Fibroblast of lung (primary cell): ENCODE results near the gene PRKAG2. TPM values are rescaled to one million over a fixed set of nuclear protein-coding genes. Genes with fewer than 3 reads are reported as not detected.

Experiments used
- DNase-seq, 2 donors: peaks; one replicate each; pipeline versions ENCODE4 v3.0.0 to v3.0.0-alpha.2; 2010; ENCODE audit warnings: low read depth in 2 of 2
- H2AFZ ChIP-seq: 2 replicates; pipeline ENCODE4 v1.5.1; 2012; ENCODE audit warnings: low read length, control low read depth, inconsistent platforms
- H3K27ac ChIP-seq: 2 replicates; pipeline ENCODE4 v1.5.1; 2011; ENCODE audit warnings: low read length, control low read depth; ENCODE audit not compliant: insufficient read depth
- H3K27me3 ChIP-seq: 2 replicates; pipeline ENCODE4 v1.5.1; 2011; ENCODE audit warnings: mild to moderate bottlenecking, low read length; ENCODE audit not compliant: control insufficient read depth, insufficient read depth
- H3K36me3 ChIP-seq: 2 replicates; pipeline ENCODE4 v1.5.1; 2011; ENCODE audit warnings: low read length; ENCODE audit not compliant: control insufficient read depth, insufficient read depth
- H3K4me1 ChIP-seq: 2 replicates; pipeline ENCODE4 v1.5.1; 2011; ENCODE audit warnings: low read length; ENCODE audit not compliant: control insufficient read depth, insufficient read depth; ENCODE audit errors: extremely low read depth
- H3K4me2 ChIP-seq: 2 replicates; pipeline ENCODE4 v1.5.1; 2011; ENCODE audit warnings: low read length, control low read depth; ENCODE audit not compliant: insufficient read depth; ENCODE audit errors: extremely low read depth
- H3K4me3 ChIP-seq, 4 experiments: fragments of 200-600 bp in 1 of 4; sonication (generic) in 1 of 4; replicated peaks in 1 of 4; 2 replicates each; pipeline ENCODE4 v1.5.1; 2011 to 2016; ENCODE audit warnings: low read length in 4 of 4, low read depth in 3 of 4, mild to moderate bottlenecking in 3 of 4, control low read depth in 2 of 4, inconsistent platforms in 1 of 4, mixed read lengths in 1 of 4; ENCODE audit not compliant: insufficient read depth in 1 of 4; ENCODE audit errors: control extremely low read depth in 1 of 4
- H3K79me2 ChIP-seq: 2 replicates; pipeline ENCODE4 v1.5.1; 2012; ENCODE audit warnings: mild to moderate bottlenecking, low read length, inconsistent platforms; ENCODE audit not compliant: control insufficient read depth, insufficient read depth
- H3K9ac ChIP-seq: 2 replicates; pipeline ENCODE4 v1.5.1; 2011; ENCODE audit warnings: mild to moderate bottlenecking, low read length, control low read depth; ENCODE audit not compliant: insufficient read depth
- H3K9me3 ChIP-seq: 2 replicates; pipeline ENCODE4 v1.5.1; 2012; ENCODE audit warnings: low read depth, low read length; ENCODE audit not compliant: control insufficient read depth, insufficient read depth
- H4K20me1 ChIP-seq: 2 replicates; pipeline ENCODE4 v1.5.1; 2011; ENCODE audit warnings: low read length; ENCODE audit not compliant: control insufficient read depth, insufficient read depth; ENCODE audit errors: extremely low read depth
- EZH2 ChIP-seq: IDR thresholded peaks from 2 replicates; pipeline ENCODE4 v1.5.1; 2012; ENCODE audit warnings: low read length, control low read depth, mild to moderate bottlenecking; ENCODE audit errors: missing control alignments
- polyA plus RNA-seq, 2 donors: library from polyadenylated mRNA; depleted of rRNA in 1 of 2; stranded (reverse) in 1 of 2; unstranded in 1 of 2; fragments of >200 nt; gene quantifications; 2 replicates each; pipeline ENCODE4 v1.2.1, GENCODE V29; 2011 to 2012; ENCODE audit warnings: missing spikeins in 1 of 2
- total RNA-seq: library from RNA; depleted of rRNA; stranded (reverse); fragments of >200 nt; gene quantifications from 2 replicates; pipeline ENCODE4 v1.2.1, GENCODE V29; 2014
- TF ChIP-seq, protein P1 (sequence below), 2 donors: IDR thresholded peaks in 1 of 2; conservative IDR thresholded peaks in 1 of 2; 1 replicate in 1 of 2; 2 replicates in 1 of 2; pipeline ENCODE4 v1.5.1; 2011 to 2012; ENCODE audit warnings: low read length in 2 of 2, control low read depth in 1 of 2, inconsistent platforms in 1 of 2, low read depth in 1 of 2, mild to moderate bottlenecking in 1 of 2

The PRKAG2 gene
- total and polyA plus RNA-seq, 2 donors (not counting 1 experiment from before 2014, with no cell fraction given), result 11.9 to 56.7 TPM

DNA sequence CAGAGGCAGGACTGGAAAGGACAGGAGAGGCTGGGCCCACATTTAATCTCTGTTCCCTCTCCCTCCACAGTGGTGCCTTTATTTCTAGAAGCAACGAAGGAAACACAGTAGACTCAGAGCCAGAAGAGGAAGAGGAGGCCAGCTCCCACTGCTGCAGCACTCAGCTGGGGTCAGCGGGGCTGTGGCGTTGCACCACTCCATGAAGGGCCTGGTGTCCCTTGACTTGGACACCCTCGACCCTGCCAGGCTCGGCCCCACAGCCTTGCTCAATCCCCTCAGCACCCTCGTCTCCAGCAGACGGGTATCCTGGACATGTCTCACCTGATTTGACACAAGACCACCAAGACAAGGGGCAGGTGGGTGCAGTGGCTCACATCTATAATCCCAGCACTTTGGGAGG, 38.8 kb downstream of the PRKAG2 start:
- no peak overlapping the region for H3K27ac ChIP-seq
- TF ChIP-seq EZH2, result no peak
- TF ChIP-seq, protein P1, sequence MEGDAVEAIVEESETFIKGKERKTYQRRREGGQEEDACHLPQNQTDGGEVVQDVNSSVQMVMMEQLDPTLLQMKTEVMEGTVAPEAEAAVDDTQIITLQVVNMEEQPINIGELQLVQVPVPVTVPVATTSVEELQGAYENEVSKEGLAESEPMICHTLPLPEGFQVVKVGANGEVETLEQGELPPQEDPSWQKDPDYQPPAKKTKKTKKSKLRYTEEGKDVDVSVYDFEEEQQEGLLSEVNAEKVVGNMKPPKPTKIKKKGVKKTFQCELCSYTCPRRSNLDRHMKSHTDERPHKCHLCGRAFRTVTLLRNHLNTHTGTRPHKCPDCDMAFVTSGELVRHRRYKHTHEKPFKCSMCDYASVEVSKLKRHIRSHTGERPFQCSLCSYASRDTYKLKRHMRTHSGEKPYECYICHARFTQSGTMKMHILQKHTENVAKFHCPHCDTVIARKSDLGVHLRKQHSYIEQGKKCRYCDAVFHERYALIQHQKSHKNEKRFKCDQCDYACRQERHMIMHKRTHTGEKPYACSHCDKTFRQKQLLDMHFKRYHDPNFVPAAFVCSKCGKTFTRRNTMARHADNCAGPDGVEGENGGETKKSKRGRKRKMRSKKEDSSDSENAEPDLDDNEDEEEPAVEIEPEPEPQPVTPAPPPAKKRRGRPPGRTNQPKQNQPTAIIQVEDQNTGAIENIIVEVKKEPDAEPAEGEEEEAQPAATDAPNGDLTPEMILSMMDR (conservative IDR thresholded peaks at IDR 0.05 in 1 of 2, IDR thresholded peaks at IDR 0.05 in 1 of 2; ENCODE audit: low read depth in 1 of 2, low read length in 2 of 2), result no peak

DNA sequence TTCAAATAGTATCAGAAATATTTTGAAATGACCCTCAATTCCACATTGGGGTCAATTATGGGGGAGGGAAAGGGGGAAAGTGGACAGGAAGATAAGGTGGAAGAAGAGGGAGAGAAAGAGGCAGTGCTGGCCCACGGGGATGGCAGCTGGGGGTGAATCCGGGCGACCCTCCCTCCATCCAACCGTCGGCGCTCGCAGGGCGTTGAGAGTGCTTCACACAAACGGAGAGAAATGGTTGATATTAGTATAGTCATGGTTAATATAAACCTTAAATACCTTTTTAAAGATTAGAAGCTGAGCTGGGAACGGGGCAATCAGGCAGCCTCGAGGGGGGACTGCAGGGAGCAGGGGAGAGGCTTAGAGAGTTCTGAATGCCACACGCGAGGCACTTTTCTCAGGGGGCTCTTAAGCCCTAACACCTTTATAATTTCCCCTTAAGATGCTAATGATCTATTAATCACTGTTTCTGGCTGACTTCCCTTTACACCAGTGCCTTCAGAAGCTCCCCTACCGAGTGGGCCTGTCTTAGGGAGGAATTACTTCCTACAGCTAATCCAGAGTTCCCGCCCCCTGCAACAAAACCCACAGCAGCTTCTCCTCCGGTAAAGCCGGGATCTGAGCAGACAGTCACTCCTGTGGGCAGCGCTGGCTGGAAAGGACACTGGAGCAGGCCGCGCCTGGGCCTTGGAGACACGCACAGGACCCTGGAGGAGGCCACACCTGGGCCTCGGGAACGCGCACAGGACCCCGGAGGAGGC, 39.5 kb downstream of the PRKAG2 start:
- Histone ChIP-seq H3K27ac (no peak overlapping the region), H3K4me3 (no peak overlapping the region), H3K79me2 (no peaks in the 10 kb centered on the region), H3K4me2 (no peak overlapping the region), H3K4me1 (no peaks in the 10 kb centered on the region), H3K9me3 (no peaks in the 10 kb centered on the region), H3K27me3 (no peaks in the 10 kb centered on the region), H3K36me3 (no peaks in the 10 kb centered on the region), H3K9ac (no peak overlapping the region), H4K20me1 (no peaks in the 10 kb centered on the region), H2AFZ (no peak overlapping the region)
- no peak for DNase-seq
- no peak for TF ChIP-seq EZH2
- TF ChIP-seq, protein P1 (conservative IDR thresholded peaks at IDR 0.05 in 1 of 2, IDR thresholded peaks at IDR 0.05 in 1 of 2; ENCODE audit: low read depth in 1 of 2, low read length in 2 of 2), result no peak

More for the DNA sequence above, 38.8 kb downstream of the PRKAG2 start:
- H2AFZ ChIP-seq, result no peak overlapping the region
- no peak for DNase-seq
- no peaks in the 10 kb centered on the region for H4K20me1 ChIP-seq
- no peaks in the 10 kb centered on the region for H3K9me3 ChIP-seq
- H3K9ac ChIP-seq, result no peak overlapping the region
- no peaks in the 10 kb centered on the region for H3K36me3 ChIP-seq
- no peaks in the 10 kb centered on the region for H3K79me2 ChIP-seq
- no peak overlapping the region for H3K4me2 ChIP-seq
- H3K4me1 ChIP-seq, result no peaks in the 10 kb centered on the region
- no peak overlapping the region for H3K4me3 ChIP-seq
- no peaks in the 10 kb centered on the region for H3K27me3 ChIP-seq

DNA sequence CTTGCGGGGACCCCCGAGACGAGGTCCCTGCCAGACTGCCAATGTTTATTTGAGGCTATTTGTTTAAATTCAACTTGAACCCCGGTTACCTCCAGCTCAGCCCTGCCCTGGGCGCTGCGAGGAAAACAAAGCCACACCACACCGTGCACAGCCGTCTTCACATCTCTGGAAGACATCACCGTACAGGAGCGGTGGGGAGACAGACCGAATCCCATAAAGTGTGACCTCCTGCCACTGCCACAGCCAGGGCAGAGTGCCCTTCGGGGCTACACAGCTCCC, 40.0 kb downstream of the PRKAG2 start:
- Histone ChIP-seq H3K4me2 (no peak overlapping the region), H4K20me1 (no peaks in the 10 kb centered on the region), H3K4me1 (no peaks in the 10 kb centered on the region), H3K27me3 (no peaks in the 10 kb centered on the region), H3K27ac (no peak overlapping the region), H3K36me3 (no peaks in the 10 kb centered on the region), H3K9me3 (no peaks in the 10 kb centered on the region), H2AFZ (no peak overlapping the region), H3K79me2 (no peaks in the 10 kb centered on the region), H3K9ac (no peak overlapping the region), H3K4me3 (no peak overlapping the region)
- DNase-seq, result no peak
- TF ChIP-seq EZH2, result no peak
- TF ChIP-seq, protein P1 (conservative IDR thresholded peaks at IDR 0.05 in 1 of 2, IDR thresholded peaks at IDR 0.05 in 1 of 2; ENCODE audit: low read depth in 1 of 2, low read length in 2 of 2), result no peak
